GM23248 (cell line): ENCODE results near the gene ITGA8. TPM values are rescaled to one million over a fixed set of nuclear protein-coding genes. Genes with fewer than 3 reads are reported as not detected.

ENCODE experiments used
- DNase-seq: peaks from one replicate; pipeline ENCODE4 v3.0.0-alpha.2; 2015
- H2AFZ ChIP-seq: fragments of 200-600 bp; sonication (generic); 2 replicates; pipeline ENCODE4 v1.6.1; 2016; ENCODE audit warnings: antibody characterized with exemption
- H3F3A ChIP-seq: fragments of 200-600 bp; sonication (generic); 2 replicates; pipeline ENCODE4 v1.6.1; 2016; ENCODE audit warnings: mild to moderate bottlenecking, antibody characterized with exemption, mixed run types; ENCODE audit not compliant: insufficient read depth
- H3K27ac ChIP-seq: fragments of 200-600 bp; sonication (generic); 2 replicates; pipeline ENCODE4 v1.5.1; 2016; ENCODE audit warnings: mild to moderate bottlenecking
- H3K27me3 ChIP-seq: fragments of 200-600 bp; sonication (generic); replicated peaks from 2 replicates; pipeline ENCODE4 v1.6.1; 2016; ENCODE audit warnings: mild to moderate bottlenecking; ENCODE audit not compliant: insufficient read depth
- H3K36me3 ChIP-seq: fragments of 200-600 bp; sonication (generic); 2 replicates; pipeline ENCODE4 v1.6.1; 2016; ENCODE audit warnings: low read depth, mild to moderate bottlenecking
- H3K4me1 ChIP-seq: fragments of 200-600 bp; sonication (generic); 2 replicates; pipeline ENCODE4 v1.6.1; 2016; ENCODE audit warnings: mild to moderate bottlenecking; ENCODE audit not compliant: insufficient read depth
- H3K4me2 ChIP-seq: fragments of 200-600 bp; sonication (generic); one replicate; pipeline ENCODE4 v1.6.1; 2016; ENCODE audit warnings: mild to moderate bottlenecking; ENCODE audit not compliant: unreplicated experiment
- H3K4me3 ChIP-seq: fragments of 200-600 bp; sonication (generic); 2 replicates; pipeline ENCODE4 v1.5.1; 2016; ENCODE audit warnings: mild to moderate bottlenecking
- H3K79me2 ChIP-seq: fragments of 200-600 bp; sonication (generic); 2 replicates; pipeline ENCODE4 v1.6.1; 2016; ENCODE audit warnings: mild to moderate bottlenecking; ENCODE audit not compliant: insufficient read depth
- H3K9ac ChIP-seq: fragments of 200-600 bp; sonication (generic); 2 replicates; pipeline ENCODE4 v1.6.1; 2016; ENCODE audit warnings: mild to moderate bottlenecking
- H3K9me2 ChIP-seq: fragments of 200-600 bp; sonication (generic); 2 replicates; pipeline ENCODE4 v1.6.1; 2016; ENCODE audit warnings: mixed run types, mild to moderate bottlenecking, moderate library complexity; ENCODE audit not compliant: insufficient read depth
- H3K9me3 ChIP-seq: fragments of 200-600 bp; sonication (generic); one replicate; pipeline ENCODE4 v1.6.1; 2017; ENCODE audit warnings: low read depth
- H4K20me1 ChIP-seq: fragments of 200-600 bp; sonication (generic); 2 replicates; pipeline ENCODE4 v1.6.0; 2016; ENCODE audit not compliant: insufficient read depth
- EZH2 ChIP-seq: fragments of 200-600 bp; sonication (generic); IDR thresholded peaks from 2 replicates; pipeline ENCODE4 v1.6.1; 2018; ENCODE audit warnings: antibody characterized with exemption, mild to moderate bottlenecking; ENCODE audit not compliant: insufficient read depth, poor library complexity, severe bottlenecking
- EZH2phosphoT487 ChIP-seq: fragments of 200-600 bp; sonication (generic); IDR thresholded peaks from 2 replicates; pipeline ENCODE4 v1.6.1; 2018; ENCODE audit warnings: antibody characterized with exemption, moderate library complexity, mild to moderate bottlenecking, low read depth; ENCODE audit not compliant: insufficient read depth
- WGBS, 2 experiments: methylation state at CpG; one replicate each; pipeline ENCODE4 v1.1.6; 2015 to 2017; ENCODE audit warnings: low lambda C conversion rate in 2 of 2, low coverage in 1 of 2; ENCODE audit errors: missing lambda C conversion rate in 2 of 2; 5-methylcytosine and 5-hydroxymethylcytosine counted together
- in situ Hi-C: fragments of 300-500 bp; cut with MboI; formaldehyde crosslinking; loops from 2 replicates; pipeline ENCODE4 v1.15.0; 2020
- polyA plus RNA-seq: library from polyadenylated mRNA; unstranded; fragments of >200 nt; fragmentation: Nextera tagmentation; extraction: Ambion mirVana; gene quantifications from 2 replicates; pipeline ENCODE4 v1.2.1, GENCODE V29; 2016
- total RNA-seq: library from RNA; depleted of rRNA; stranded (reverse); fragments of >200 nt; shearing (Covaris generic); gene quantifications from 2 replicates; pipeline ENCODE4 v1.2.3, GENCODE V29; 2014; rRNA removed

The ITGA8 gene
- total and polyA plus RNA-seq, 2 experiments from 2014 or later = 0.32 TPM; not detected in 1

DNA sequence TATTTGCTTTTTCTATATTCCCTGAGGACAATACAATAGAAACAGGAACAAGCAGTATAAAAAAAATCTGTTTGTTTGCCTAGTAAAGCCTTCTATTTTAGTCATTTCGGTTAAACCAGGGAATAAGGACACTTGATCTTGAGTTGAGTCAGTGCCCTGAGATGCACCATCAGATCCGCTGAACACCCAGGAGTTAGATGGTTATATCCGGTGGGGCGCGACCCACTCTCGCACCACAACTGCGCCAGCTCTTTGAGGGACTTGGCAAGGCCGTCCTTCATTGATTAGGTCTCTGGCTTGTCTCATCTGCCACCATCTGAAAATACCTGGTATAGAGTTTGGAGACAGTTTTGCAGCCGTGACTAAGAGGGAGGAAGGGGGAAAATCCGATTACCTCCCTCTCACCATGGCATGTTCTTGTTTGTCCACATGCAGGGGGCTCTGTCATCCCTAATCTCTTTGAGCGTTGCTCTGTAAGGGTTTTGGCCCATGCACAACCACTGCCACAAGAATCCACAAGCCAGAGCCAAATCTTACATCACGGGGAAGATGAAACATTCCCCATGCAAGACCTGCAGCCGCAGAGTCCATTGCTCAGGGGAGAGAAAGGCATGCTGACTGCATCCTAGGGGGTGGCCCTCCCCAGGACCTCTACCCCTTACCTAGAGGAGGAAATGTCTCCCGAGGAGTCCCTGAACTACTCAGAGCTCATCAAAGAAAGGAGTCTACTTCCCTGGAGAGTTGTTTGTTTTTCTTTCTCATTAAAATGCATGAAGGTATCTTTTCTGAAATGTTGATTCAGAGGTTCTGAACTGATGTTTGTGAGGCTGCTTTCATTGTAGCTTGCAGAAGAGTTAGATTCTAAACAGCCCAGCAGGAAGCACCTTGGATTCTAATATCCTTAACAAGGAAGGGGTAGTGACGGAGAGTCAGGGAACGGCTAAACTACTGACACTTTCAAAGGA lies 247.0 kb downstream of the ITGA8 start:
- DNase-seq = peak; percentile 83
- Histone ChIP-seq H3K36me3 (no peaks in the 10 kb centered on the region), H2AFZ (no peak overlapping the region), H3K4me2 (peak overlapping the region; percentile 47), H3F3A (peaks cover 14% of the 10 kb centered on the region; the same call in 1 of the 2 replicates), H3K27ac (no peak overlapping the region), H3K4me3 (no peak overlapping the region), H3K27me3 (no peaks in the 10 kb centered on the region), H4K20me1 (no peaks in the 10 kb centered on the region), H3K9ac (no peak overlapping the region), H3K9me2 (no peaks in the 10 kb centered on the region), H3K4me1 (peaks cover 25% of the 10 kb centered on the region), H3K9me3 (no peaks in the 10 kb centered on the region), H3K79me2 (no peaks in the 10 kb centered on the region)
- no peak for TF ChIP-seq EZH2
- no peak for TF ChIP-seq EZH2phosphoT487
- in situ Hi-C loops = no loop called here
- WGBS, 2 experiments = 68 to 70% methylated on average over 16 of the region's 16 CpGs

DNA sequence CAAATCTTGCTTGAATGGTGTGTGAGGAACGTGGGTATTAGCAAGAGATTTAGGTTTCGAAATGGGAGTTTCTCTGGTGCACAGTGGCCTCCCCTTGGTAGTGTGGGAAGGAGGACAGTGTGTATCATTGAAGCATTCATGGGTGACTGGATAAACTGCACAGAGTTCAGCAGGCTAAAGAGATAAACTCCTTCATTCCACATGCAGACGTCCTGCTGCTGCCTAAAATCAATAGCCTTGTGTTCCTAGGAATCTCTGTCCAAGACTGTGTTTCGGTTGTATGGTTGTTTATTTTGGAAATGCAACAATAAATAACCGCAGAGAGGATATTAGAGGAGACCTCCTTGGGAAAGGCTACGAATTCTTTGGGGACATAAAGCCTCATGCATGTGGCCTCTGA lies 247.7 kb downstream of the ITGA8 start:
- Histone ChIP-seq H3F3A (peaks cover 14% of the 10 kb centered on the region; the same call in 1 of the 2 replicates), H3K27me3 (no peaks in the 10 kb centered on the region), H3K4me2 (peak overlapping the region; percentile 47), H3K4me3 (no peak overlapping the region), H3K4me1 (peaks cover 21% of the 10 kb centered on the region), H3K79me2 (no peaks in the 10 kb centered on the region), H3K27ac (no peak overlapping the region), H3K9me2 (no peaks in the 10 kb centered on the region), H3K9me3 (no peaks in the 10 kb centered on the region), H3K9ac (no peak overlapping the region), H3K36me3 (no peaks in the 10 kb centered on the region), H2AFZ (no peak overlapping the region), H4K20me1 (no peaks in the 10 kb centered on the region)
- DNase-seq = peak; percentile 15
- in situ Hi-C loops = no loop called here
- TF ChIP-seq EZH2 (no peak), EZH2phosphoT487 (no peak)
- WGBS, 2 experiments = 78 to 81% methylated on average over 6 of the region's 6 CpGs

DNA sequence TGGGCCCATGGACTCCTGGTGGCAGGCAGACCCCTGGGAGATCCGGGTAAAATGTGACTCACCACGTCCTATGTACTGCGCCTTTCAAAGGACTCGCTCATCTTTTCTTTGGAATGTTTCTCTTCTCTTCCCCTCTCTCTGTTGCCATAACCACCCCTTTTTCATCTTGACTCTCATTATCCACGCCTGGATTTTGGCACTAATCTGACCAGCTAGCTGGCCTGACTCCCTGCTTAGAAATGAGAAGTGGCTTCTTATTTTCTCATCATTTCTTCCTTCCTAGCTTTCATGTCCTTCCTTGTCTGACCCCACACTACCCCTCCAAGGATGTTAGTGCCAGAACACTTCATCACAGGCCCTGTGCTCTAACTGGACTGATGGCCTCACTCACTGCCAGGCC lies 250.6 kb downstream of the ITGA8 start:
- Histone ChIP-seq H3K27ac (no peak overlapping the region), H2AFZ (no peak overlapping the region), H3K4me3 (no peak overlapping the region), H3K9me2 (no peaks in the 10 kb centered on the region), H3F3A (peaks cover 14% of the 10 kb centered on the region; the same call in 1 of the 2 replicates), H3K27me3 (no peaks in the 10 kb centered on the region), H3K9ac (no peak overlapping the region), H3K79me2 (no peaks in the 10 kb centered on the region), H3K4me1 (peaks cover 14% of the 10 kb centered on the region), H3K4me2 (no peak overlapping the region), H4K20me1 (no peaks in the 10 kb centered on the region), H3K9me3 (no peaks in the 10 kb centered on the region), H3K36me3 (no peaks in the 10 kb centered on the region)
- in situ Hi-C loops = no loop called here
- no peak for DNase-seq
- 73 to 83% methylated on average over 5 of the region's 5 CpGs for WGBS, 2 experiments
- TF ChIP-seq EZH2phosphoT487 = no peak
- no peak for TF ChIP-seq EZH2

- in situ Hi-C loops = no loop called here
- peaks cover 30% of the 10 kb centered on the region for H3K4me1 ChIP-seq
- H3K9me2 ChIP-seq = no peaks in the 10 kb centered on the region
- no peak overlapping the region for H3K4me2 ChIP-seq
- no peaks in the 10 kb centered on the region for H3K79me2 ChIP-seq
- no peak overlapping the region for H2AFZ ChIP-seq
- WGBS, 2 experiments = 56 to 60% methylated on average over 3 of the region's 3 CpGs
- no peak overlapping the region for H3K9ac ChIP-seq
- H4K20me1 ChIP-seq = no peaks in the 10 kb centered on the region
- no peaks in the 10 kb centered on the region for H3K36me3 ChIP-seq
- no peak overlapping the region for H3K4me3 ChIP-seq
- no peak for DNase-seq
- H3F3A ChIP-seq = peaks cover 33% of the 10 kb centered on the region
- H3K27me3 ChIP-seq = no peaks in the 10 kb centered on the region
- TF ChIP-seq EZH2 (no peak), EZH2phosphoT487 (no peak)
- no peaks in the 10 kb centered on the region for H3K9me3 ChIP-seq
- H3K27ac ChIP-seq = no peak overlapping the region
These were observed 255.3 kb downstream of the ITGA8 start for GRCh38 chr10:15464381-15464780.

Other genes starting within 250 kb of the ITGA8 start
- gene MINDY3, start 140.6 kb upstream of the ITGA8 start, total RNA-seq = 38.2 and 43.1 TPM in 2 replicates
- 35.7 and 37.2 TPM in 2 replicates for gene MINDY3, start 140.6 kb upstream of the ITGA8 start, polyA plus RNA-seq